ENCODE measurements around the gene SEPTIN10.

GRCh38 chr2:109501461-109501860, 112.3 kb downstream of the SEPTIN10 start:
- TF ChIP-seq CTCF (conservative IDR thresholded peaks at IDR 0.05; ENCODE audit: low read depth in 2 of 2), result no peak
- no peak for TF ChIP-seq EZH2phosphoT487 (IDR thresholded peaks at IDR 0.05; ENCODE audit: unreplicated experiment)
- TF ChIP-seq CREB1 (CRISPR knock-in tag; IDR thresholded peaks at IDR 0.05; ENCODE audit: low read depth), result no peak
- TF ChIP-seq EZH2 (IDR thresholded peaks at IDR 0.05; ENCODE audit: low read depth, unreplicated experiment), result no peak
- no peak for TF ChIP-seq POLR2AphosphoS5 (IDR thresholded peaks at IDR 0.05; ENCODE audit: low read depth)
- no peak for TF ChIP-seq JUNB (IDR thresholded peaks at IDR 0.05; ENCODE audit: unreplicated experiment)
- no peak for TF ChIP-seq REST (IDR thresholded peaks at IDR 0.05; ENCODE audit: unreplicated experiment)
- no peak for TF ChIP-seq ETS1 (IDR thresholded peaks at IDR 0.05)
- TF ChIP-seq NANOG (IDR thresholded peaks at IDR 0.05; ENCODE audit: borderline replicate concordance), result no peak
- TF ChIP-seq ZNF462 (CRISPR knock-in tag; IDR thresholded peaks at IDR 0.05), result no peak
- TF ChIP-seq ZNF114 (CRISPR knock-in tag; IDR thresholded peaks at IDR 0.05), result no peak
